DMS153 treated with DMSO at 0.1 percent for 48 hours (cell line): ENCODE results near the gene SLX9.
"Not testable (repeated sequence)": the region's sequence is repeated elsewhere in the genome, so short reads cannot be mapped to it uniquely, and the experiment has no call there.

Experiments
- DNase-seq: peaks from one replicate; lab custom pipeline; 2025; ENCODE audit not compliant: unreplicated experiment; lab: John Stamatoyannopoulos, UW

Gene SLX9

DNA sequence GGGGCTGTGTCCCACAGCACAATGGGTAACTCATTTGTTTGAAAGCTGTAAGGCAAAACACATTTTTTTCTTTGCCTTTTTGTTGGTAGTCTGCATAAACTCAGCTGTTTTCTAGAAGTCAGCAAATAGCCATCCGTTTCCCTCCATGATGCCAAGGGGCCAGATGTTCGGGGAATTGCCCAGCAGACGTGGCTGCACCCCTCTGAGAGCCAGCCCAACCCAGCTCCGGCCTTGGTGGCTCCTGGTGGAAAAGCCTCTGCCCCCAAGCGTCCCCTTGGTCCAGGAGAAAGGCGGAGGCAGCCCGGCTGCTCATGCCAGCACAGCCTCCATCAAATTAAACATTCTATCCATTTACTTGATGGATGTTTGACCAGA lies 76.2 kb downstream of the SLX9 start:
- no peak for DNase-seq

DNA sequence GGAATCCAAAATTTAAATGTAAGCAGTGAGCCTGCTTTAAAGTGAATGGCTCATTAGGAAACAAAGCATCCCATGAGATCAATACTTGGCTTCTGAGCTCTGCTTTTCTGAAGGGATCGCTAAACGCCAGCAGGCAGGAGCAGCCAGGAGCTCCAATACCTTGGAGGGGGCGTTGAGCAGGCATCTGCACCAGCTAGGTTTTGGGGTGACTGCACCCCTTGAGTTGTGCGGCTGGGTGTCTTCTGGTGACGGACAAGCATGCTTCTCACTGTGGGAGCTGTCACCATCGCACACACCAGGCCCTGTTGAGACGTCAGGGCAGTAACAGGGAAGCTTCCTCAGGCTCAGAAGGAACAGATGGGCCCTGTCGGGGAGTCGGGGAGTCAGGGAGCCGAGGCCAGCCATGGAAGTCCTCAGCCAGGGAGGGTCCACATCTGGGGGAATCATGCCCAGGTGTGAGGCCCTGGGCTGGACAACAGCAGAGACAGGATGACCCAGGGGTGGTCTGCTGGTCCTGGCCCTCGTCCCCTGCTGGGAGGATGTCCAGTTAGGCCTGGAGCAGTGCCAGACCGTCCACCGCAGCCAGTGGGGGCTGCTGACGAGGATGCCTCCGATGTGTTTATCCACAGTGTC lies 76.7 kb downstream of the SLX9 start:
- DNase-seq, result no peak

DNA sequence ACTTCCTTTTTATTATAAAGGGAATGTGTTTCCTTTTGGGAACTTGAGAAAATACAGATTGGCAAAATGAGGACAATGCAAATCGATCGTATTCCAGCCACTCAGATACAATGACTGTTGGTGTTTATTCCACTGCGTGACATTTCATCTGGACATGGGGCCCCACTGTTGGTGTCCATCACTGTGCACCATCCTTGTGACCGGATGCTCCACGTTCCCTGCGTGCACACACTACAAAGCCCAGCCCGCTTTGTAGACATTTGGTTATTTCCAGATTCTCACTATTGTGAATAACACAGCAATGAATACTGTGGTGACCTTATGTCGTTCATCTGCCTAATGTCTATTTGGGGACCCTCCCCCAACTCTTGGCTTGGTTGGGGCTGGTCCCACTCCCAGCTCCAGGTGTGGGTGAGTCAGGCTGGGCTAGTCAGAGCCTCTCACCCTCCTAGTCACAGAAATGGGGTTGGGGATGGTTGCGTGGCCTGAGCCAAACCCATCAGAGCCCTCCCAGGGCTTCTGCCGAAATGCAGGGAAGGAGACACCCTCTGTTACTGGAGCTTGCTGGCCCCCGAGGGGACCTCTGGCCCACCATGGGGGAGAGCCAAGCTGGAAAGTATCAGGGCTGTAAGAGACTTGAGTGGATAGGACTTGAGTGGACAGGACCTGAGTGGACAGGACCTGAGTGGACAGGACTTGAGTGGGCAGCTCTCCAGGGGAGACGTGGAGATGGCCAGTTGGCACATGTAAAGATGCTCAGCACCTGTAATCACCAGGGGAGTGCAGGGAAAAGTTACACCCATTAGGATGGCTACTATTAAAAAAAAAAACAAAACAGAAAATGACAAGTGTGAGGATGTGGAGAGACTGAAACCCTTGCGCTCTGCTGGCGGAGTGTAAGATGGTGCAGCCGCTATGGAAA lies 77.5 kb downstream of the SLX9 start:
- no peak for DNase-seq

DNA sequence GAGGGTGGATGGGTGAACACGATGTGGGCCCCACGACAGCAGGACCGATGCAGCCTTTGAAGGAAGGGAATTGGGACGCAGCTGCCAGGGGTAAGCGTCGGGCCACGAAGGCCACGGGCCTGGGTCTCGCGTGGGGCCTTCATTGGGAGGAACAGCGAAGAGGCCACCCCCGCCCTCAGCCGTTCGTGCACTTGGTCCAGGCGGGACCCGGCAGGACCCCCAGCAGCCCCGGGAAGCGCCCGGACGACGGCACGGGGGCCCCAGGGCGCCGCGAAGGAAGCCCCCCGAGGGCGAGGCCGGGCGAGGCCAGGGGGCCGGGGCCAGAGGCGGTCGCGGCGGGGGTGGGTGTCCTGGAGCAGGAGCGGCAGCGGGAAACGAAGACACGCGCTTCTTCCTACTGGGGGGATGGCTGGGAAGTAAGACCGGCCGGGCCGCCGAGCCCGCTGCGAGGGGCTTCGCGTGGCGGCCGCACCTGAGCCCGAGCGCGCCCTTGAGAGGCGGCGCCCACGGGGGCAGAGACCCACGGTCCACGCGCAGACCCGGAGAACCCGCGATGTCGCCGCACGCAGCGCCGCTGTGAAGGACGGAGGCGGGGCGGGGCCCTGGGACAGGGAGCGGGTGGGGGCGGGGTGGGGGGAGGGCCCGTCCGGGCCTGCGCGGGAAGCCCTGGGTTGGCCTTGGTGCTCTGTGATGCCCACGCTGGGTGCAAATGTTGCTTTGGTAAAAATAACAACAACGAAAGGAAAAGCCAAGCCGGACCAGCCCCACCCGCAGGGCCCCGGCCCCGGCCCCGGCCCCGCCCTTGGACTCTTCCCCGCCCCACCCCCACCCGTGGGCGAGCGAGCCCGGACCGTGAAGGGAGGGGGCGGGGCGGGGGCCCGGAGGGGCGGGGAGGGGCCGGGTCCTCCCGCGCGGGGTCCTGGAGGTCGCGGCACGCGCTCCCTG lies 78.6 kb downstream of the SLX9 start:
- DNase-seq, result no peak

DNA sequence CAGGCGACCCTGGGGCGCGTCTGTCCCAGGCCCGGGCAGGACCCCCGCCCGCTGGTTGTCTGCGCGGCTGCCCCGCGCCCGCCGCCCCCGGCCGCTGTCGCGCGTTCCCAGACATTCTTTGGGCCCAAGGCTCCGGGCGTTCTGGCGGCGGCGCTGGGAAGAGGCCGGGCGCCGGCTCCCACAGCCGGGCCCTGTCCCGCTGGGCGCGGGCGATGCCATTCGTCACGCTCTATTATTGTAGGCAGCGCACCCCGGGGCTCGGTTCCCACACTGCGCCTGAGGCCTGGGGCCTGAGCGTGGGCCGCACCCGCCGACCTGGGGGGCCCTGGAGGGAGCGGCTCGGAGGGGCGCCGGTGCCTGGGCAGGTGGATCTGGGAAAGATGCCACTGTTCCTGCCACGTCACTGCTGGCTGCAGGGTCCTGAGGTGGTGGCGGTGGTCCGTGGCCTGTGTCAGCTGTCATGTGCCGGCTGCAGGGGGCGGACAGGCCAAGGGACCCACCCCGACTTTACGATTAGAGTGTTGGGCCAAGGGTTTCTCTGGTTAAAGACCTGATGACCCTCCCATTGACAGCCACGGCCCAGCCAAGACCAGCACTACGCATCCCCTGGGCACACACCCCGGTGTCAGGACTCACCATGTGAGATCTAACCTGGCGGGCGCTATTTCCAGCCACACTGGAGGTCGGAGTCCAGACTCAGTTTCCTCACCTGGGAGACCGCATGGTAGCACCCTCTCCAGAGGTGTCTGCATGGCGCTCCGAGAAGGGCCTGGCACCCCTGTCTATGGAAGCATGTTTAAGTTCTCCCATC lies 79.5 kb downstream of the SLX9 start:
- DNase-seq, result no peak

DNA sequence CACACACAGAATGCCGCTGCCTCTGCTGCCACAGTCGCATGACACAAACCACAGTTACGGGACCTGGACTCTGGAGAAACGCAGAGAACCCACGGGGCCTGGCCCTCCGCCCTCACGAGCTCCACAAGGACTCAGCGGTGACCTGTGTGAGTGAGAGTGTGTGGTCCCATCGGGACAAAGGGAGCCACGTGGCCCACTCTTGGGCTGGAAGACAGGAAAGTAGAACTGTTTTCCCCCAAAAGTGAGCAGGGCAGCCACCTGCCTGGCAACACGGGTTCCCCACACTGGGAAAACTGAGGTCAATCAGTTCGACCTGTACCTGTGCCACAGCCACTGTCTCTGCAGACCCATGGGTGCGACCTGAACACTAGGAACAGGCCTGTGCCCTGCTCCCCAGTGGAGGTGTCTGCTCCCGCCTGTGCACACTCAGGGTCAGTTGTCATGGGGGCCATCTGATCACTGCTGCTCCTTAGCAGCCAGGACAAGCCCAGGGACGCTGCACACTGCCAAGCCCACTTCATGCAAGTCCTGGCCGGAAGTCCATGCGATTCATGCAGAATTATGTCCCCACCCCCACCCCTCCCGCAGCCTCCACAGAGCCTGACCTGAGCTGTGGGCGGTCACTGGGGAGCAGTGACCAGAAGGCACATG lies 80.2 kb downstream of the SLX9 start:
- no peak for DNase-seq

DNA sequence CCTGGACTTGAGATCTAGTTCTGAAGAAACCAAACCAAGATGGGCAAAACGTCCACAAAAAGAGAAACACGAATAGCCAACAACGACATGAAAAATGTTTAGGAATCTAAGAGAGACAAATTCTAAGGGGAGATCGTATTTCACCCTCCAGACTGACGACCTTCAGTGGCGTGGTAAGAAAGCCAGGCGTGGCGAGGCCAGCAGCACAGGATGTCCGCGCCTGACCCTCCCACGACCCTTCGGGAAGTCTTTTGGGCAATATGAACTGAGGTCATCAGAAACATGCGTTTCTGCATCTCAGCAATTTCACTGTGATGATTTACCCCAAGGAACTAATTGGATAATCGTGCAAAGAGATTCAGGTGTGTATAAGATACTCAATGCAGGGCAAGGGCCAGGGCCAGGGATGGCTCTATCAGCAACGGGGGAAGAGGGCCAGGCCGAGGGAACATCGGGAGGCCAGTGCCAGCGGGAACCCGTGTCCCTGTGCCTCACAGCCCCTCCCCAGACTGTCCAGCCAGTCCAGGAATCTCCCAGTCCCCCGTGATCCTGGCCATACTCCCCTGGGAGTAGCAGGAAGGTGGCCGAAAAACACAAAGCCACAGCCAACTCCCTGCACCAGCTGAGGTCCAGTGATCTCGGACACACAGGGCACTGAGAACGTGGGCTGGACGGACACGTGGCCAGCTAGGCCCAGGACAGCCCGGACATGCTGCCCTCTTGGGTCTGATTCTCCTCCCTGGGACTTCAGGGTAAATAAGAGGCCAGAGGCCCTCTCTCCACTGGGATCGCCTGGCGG lies 81.0 kb downstream of the SLX9 start:
- DNase-seq, result no peak

DNA sequence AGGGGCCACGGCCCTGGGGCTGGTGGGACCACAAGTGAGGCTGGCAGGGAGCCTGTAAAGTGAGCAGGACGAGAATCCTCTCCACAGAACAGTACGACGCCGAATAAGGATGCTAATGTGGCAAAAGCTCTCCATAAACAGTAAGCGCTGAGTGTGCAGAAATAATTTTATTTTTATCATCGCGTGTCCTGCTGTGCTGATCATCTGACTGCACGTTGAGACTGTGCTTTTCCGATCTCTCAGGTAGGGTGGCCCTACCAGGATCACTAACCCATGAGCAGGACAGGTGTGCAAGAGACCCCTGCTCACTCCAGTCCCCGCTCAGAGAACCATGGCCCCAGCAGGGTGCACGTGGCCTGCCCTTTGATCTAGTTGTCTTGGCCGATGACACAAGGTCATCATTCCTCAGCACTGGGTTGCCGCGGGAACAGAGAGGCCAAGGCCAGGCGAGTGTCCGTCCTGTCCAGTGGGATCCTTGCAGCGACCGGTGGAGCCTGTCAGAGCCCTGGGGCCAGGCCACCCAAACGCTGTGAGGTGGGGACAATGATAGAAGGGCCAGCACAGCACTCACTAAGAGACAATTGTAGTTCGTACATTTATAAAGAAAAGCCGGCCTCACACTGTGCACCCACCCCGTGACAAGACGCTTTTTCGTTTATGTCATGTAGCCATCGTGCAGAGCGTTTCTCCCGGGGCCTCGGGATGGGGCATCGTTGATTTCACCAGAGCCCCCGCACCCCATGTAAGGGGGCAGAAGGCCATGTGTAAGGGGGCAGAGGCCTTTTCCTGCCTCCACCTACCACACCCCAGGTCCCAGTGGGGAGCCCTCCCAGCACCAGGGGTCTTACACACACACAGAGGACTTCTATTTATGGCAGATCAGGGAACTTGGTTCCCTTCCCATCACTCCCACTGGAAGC lies 81.9 kb downstream of the SLX9 start:
- DNase-seq, result no peak

DNA sequence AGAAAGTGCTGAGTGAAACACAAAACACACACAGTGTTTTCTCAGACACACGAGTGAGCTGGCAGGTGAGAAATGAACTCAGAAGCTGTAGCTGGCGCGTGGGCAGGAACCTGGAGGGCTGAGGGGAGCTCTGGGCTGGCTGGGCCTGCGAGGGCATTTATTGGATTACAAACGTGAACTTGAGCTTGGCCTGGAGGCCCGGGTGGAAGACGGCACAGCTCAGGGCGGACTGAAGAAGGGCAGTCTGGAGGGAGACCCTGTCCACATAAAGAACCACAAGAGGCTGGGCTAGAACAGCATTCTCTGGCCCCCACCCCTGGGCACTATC lies 82.5 kb downstream of the SLX9 start:
- no peak for DNase-seq

DNA sequence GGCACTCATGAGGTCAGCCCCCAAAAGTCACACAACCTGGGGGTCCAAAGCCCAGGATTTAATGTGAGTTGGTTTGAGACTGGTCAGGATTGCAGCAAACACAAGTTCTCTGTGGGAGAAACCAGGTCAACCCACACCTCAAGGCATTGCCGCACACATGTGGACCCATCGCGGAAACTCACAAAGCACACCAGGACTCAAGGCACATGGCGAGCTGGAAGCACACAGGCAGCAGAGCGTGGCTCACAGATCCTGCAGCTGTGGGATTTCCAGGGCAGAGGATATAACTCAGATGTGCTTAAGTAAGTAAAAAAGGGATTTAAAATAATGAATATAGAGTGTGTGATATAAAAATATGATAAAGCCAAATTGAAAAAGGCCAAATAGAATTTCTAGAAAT lies 82.9 kb downstream of the SLX9 start:
- DNase-seq, result no peak

DNA sequence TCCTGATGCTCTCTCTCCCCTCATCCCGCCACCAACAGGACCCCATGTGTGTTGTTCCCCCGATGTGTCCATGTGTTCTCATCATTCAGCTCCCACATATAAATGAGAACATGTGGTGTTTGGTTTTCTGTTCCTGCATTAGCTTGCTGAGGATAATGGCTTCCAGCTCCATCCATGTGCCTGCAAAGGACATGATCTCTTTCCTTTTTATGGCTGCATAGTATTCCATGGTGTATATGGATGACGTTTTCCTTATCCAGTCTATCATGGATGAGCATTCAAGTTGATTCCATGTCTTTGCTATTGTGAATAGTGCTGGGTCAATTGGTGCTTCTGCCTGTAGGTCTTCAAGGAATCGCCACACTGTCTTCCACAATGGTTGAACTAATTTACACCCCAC lies 84.7 kb downstream of the SLX9 start:
- not testable (repeated sequence) for DNase-seq

DNA sequence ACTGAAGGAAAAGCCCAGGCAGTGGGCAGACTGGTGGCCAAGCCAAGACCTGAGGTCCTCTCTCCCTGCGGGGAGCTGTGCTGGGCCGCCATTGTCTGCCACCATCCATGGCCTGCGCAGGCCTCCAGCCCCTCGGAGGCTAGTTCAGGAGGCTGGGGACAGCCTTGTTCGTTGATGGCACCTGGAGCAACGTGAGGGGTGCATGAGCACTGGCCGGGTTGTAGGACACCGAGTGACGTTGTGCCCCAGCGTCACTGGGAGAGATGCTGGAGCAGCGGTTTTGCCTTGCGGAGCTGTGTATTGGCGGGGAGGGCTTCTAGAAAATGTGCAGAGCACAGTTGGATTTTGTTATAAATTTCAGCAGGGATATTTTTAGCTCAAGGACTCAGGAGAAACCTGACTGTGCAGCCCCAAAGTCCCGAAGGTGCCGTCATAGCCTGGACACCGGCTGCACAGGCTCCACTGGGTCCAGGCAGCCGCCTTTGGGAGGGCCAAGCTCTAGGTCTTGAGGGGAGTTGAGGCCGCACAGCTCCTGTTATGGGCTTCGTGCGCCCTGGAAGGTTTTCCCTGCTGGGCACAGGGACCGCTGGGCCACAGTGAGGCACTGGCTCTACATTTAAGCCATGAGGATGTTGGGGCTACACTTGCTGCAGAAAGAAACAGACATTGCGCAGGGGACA lies 86.4 kb downstream of the SLX9 start:
- DNase-seq, result no peak
